Liver (tissue), 9 donors: Measurements from ENCODE around the gene SORBS2. TPM values are rescaled to one million over a fixed set of nuclear protein-coding genes. Genes with fewer than 3 reads are reported as not detected.

ENCODE experiments used
- DNase-seq: peaks from one replicate; pipeline ENCODE4 v3.0.0-alpha.2; 2017; ENCODE audit warnings: low spot score
- H3K27ac ChIP-seq, 2 donors: one replicate each; pipeline ENCODE4 v1.7.0; 2013; ENCODE audit warnings: inconsistent platforms in 2 of 2, low read length in 2 of 2, control low read depth in 1 of 2, low read depth in 1 of 2, mild to moderate bottlenecking in 1 of 2
- H3K27me3 ChIP-seq, 4 donors: one replicate each; pipeline versions ENCODE4 v1.6.1 to v1.7.0; 2013; ENCODE audit warnings: low read length in 3 of 4, inconsistent platforms in 1 of 4, mild to moderate bottlenecking in 1 of 4, moderate library complexity in 1 of 4; ENCODE audit not compliant: control insufficient read depth in 4 of 4, insufficient read depth in 4 of 4
- H3K36me3 ChIP-seq, 4 donors: one replicate each; pipeline versions ENCODE4 v1.6.1 to v1.7.0; 2013; ENCODE audit warnings: low read length in 3 of 4, mild to moderate bottlenecking in 3 of 4, low read depth in 1 of 4, moderate library complexity in 1 of 4; ENCODE audit not compliant: control insufficient read depth in 4 of 4, insufficient read depth in 3 of 4
- H3K4me1 ChIP-seq, 4 donors: one replicate each; pipeline versions ENCODE4 v1.6.1 to v1.7.0; 2013; ENCODE audit warnings: low read length in 3 of 4, mild to moderate bottlenecking in 3 of 4, moderate library complexity in 1 of 4; ENCODE audit not compliant: control insufficient read depth in 4 of 4, insufficient read depth in 4 of 4
- H3K4me3 ChIP-seq, 3 donors: one replicate each; pipeline versions ENCODE4 v1.6.1 to v1.7.0; 2013; ENCODE audit warnings: low read length in 3 of 3, control low read depth in 1 of 3, low read depth in 1 of 3, mild to moderate bottlenecking in 1 of 3
- H3K9ac ChIP-seq, 2 donors: one replicate each; pipeline ENCODE4 v1.7.0; 2013; ENCODE audit warnings: low read length in 2 of 2, mild to moderate bottlenecking in 2 of 2, moderate library complexity in 2 of 2, control low read depth in 1 of 2, low read depth in 1 of 2
- H3K9me3 ChIP-seq, 4 donors: one replicate each; pipeline versions ENCODE4 v1.6.1 to v1.7.0; 2013; ENCODE audit warnings: low read length in 3 of 4; ENCODE audit not compliant: control insufficient read depth in 4 of 4
- EGR1 ChIP-seq, 2 donors: IDR thresholded peaks; 2 replicates each; pipeline ENCODE4 v1.6.1; 2016 to 2018; ENCODE audit warnings: antibody characterized with exemption in 2 of 2, low read depth in 2 of 2
- FOXA1 ChIP-seq: IDR thresholded peaks from 2 replicates; pipeline ENCODE4 v1.6.1; 2016; ENCODE audit warnings: antibody characterized with exemption
- FOXA2 ChIP-seq: IDR thresholded peaks from 2 replicates; pipeline ENCODE4 v1.6.1; 2016; ENCODE audit warnings: antibody characterized with exemption
- GABPA ChIP-seq, 2 donors: IDR thresholded peaks in 1 of 2; conservative IDR thresholded peaks in 1 of 2; 2 replicates each; pipeline ENCODE4 v1.6.1; 2016; ENCODE audit warnings: antibody characterized with exemption in 2 of 2, mild to moderate bottlenecking in 1 of 2, moderate library complexity in 1 of 2
- HNF4A ChIP-seq, 2 donors: conservative IDR thresholded peaks; 2 replicates each; pipeline ENCODE4 v1.6.1; 2016; ENCODE audit warnings: antibody characterized with exemption in 2 of 2, mild to moderate bottlenecking in 2 of 2
- HNF4G ChIP-seq: IDR thresholded peaks from 2 replicates; pipeline ENCODE4 v1.6.1; 2016; ENCODE audit warnings: antibody characterized with exemption
- JUND ChIP-seq, 2 donors: IDR thresholded peaks; 2 replicates each; pipeline ENCODE4 v1.6.1; 2016; ENCODE audit warnings: antibody characterized with exemption in 2 of 2
- NR2F2 ChIP-seq: IDR thresholded peaks from 2 replicates; pipeline ENCODE4 v1.6.1; 2016; ENCODE audit warnings: antibody characterized with exemption
- RAD21 ChIP-seq, 2 donors: IDR thresholded peaks; 2 replicates each; pipeline ENCODE4 v1.6.1; 2016; ENCODE audit warnings: antibody characterized with exemption in 2 of 2, mild to moderate bottlenecking in 2 of 2
- RXRA ChIP-seq, 2 donors: IDR thresholded peaks; 2 replicates each; pipeline ENCODE4 v1.6.1; 2017 to 2018; ENCODE audit warnings: antibody characterized with exemption in 2 of 2, mild to moderate bottlenecking in 1 of 2
- SP1 ChIP-seq: IDR thresholded peaks from 2 replicates; pipeline ENCODE4 v1.6.1; 2018; ENCODE audit warnings: antibody characterized with exemption, mild to moderate bottlenecking
- TAF1 ChIP-seq: conservative IDR thresholded peaks from 2 replicates; pipeline ENCODE4 v1.6.1; 2016; ENCODE audit warnings: antibody characterized with exemption, mild to moderate bottlenecking
- YY1 ChIP-seq: IDR thresholded peaks from 2 replicates; pipeline ENCODE4 v1.6.1; 2016; ENCODE audit warnings: antibody characterized with exemption, mild to moderate bottlenecking
- WGBS: extraction: QIAGEN DNeasy Blood & Tissue Kit; methylation state at CpG from one replicate; pipeline ENCODE4 v1.1.7; 2013; 5-methylcytosine and 5-hydroxymethylcytosine counted together
- polyA plus RNA-seq, 2 donors: library from polyadenylated mRNA; stranded (reverse) in 1 of 2; unstranded in 1 of 2; fragments of 200-250 nt in 1 of 2; fragments of >200 nt in 1 of 2; fragmentation: Nextera tagmentation in 1 of 2; extraction: Ambion mirVana in 1 of 2; gene quantifications; one replicate each; pipeline versions ENCODE4 v1.2.1 to v1.2.3, GENCODE V29; 2013 to 2015
- total RNA-seq, 2 donors: library from RNA; depleted of rRNA; stranded (reverse); fragments of >200 nt; gene quantifications; one replicate each; pipeline ENCODE4 v1.2.3, GENCODE V29; 2014
- TF ChIP-seq, protein P1 (sequence below): IDR thresholded peaks from 2 replicates; pipeline ENCODE4 v1.6.1; 2016; ENCODE audit warnings: antibody characterized with exemption
- TF ChIP-seq, protein P2 (sequence below): IDR thresholded peaks from 2 replicates; pipeline ENCODE4 v1.6.1; 2016; ENCODE audit warnings: antibody characterized with exemption
- TF ChIP-seq, protein P3 (sequence below): IDR thresholded peaks from 2 replicates; pipeline ENCODE4 v1.6.1; 2016; ENCODE audit warnings: antibody characterized with exemption
- TF ChIP-seq, protein P4 (sequence below): fragments of 150-350 bp; IDR thresholded peaks from 2 replicates; pipeline ENCODE4 v1.5.1; 2017; ENCODE audit warnings: improper control_type of control experiment, low read depth, low read length; ENCODE audit not compliant: missing input control
- TF ChIP-seq, protein P5 (sequence below): IDR thresholded peaks from 2 replicates; pipeline ENCODE4 v1.6.1; 2016; ENCODE audit warnings: antibody characterized with exemption, mild to moderate bottlenecking
- donor health status: healthy.
- donor health status: healthy.
- donor health status: healthy.
- donor health status: healthy.
- donor health status: healthy.

SORBS2 gene
- total and polyA plus RNA-seq, 4 donors: 23.3 to 136 (median 59.6) TPM

DNA sequence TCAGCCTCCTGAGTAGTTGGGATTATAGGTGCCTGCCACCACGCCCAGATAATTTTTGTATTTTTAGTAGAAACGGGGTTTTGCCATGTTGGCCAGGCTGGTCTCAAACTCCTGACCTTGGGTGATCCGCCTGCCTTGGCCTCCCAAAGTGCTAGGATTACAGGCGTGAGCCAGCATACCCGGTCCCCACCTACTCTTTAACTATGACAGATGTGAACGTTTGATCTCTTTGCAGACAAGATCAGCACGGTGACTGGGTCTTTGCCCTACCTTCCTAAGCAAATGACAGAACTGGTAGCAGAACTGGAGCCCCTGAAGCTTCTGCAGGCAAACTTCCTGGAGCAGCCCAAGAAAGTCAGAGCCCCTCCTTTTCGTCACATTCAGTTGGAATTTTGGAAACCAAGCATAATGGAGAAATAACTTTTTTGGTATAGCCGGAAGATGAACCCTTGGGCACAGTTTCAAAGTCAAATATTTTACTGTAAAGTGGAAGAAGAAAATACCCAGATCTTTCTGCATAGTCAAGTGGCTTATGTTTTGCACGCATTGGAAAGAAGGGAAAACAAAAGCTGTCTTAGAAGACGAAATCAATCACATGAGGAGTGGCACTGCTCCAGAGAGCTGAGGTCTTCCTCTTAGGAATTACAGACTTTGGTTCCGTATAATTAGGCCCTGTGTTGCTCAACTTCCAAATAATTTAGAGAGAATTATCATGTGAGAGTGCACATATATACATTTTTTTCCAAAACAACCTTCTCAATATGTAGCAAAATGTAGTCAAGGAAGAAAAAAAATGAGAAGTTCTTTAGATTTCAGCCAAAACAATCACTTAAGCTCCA is 90.6 kb downstream of the SORBS2 start:
- no peak for DNase-seq

More for the DNA sequence above, 90.6 kb downstream of the SORBS2 start:
- Histone ChIP-seq H3K27ac (peak overlapping the region; percentile 89 to 94), H3K36me3 (no peaks in the 10 kb centered on the region), H3K9me3 (no peaks in the 10 kb centered on the region), H3K27me3 (no peaks in the 10 kb centered on the region), H3K9ac (peak overlapping the region in 1 of 2 donors; percentile 91), H3K4me1 (peaks cover 9 to 77% (median 33%) of the 10 kb centered on the region in 4 donors), H3K4me3 (no peak overlapping the region)
- WGBS: 30% methylated on average over 12 of the region's 12 CpGs
- TF ChIP-seq EGR1 (IDR thresholded peaks at IDR 0.05; ENCODE audit: low read depth in 2 of 2) (no peak), YY1 (no peak), RAD21 (IDR thresholded peaks at IDR 0.05) (no peak), RXRA (IDR thresholded peaks at IDR 0.05) (no peak), GABPA (IDR thresholded peaks at IDR 0.05 in 1 of 2, conservative IDR thresholded peaks at IDR 0.05 in 1 of 2) (no peak), FOXA2 (no peak), NR2F2 (no peak), HNF4G (no peak), TAF1 (no peak), JUND (IDR thresholded peaks at IDR 0.05) (no peak), FOXA1 (no peak), SP1 (no peak), HNF4A (conservative IDR thresholded peaks at IDR 0.05) (no peak)
- TF ChIP-seq, protein P1, sequence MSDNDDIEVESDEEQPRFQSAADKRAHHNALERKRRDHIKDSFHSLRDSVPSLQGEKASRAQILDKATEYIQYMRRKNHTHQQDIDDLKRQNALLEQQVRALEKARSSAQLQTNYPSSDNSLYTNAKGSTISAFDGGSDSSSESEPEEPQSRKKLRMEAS: no peak
- TF ChIP-seq, protein P2, sequence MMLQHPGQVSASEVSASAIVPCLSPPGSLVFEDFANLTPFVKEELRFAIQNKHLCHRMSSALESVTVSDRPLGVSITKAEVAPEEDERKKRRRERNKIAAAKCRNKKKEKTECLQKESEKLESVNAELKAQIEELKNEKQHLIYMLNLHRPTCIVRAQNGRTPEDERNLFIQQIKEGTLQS: no peak
- TF ChIP-seq, protein P3, sequence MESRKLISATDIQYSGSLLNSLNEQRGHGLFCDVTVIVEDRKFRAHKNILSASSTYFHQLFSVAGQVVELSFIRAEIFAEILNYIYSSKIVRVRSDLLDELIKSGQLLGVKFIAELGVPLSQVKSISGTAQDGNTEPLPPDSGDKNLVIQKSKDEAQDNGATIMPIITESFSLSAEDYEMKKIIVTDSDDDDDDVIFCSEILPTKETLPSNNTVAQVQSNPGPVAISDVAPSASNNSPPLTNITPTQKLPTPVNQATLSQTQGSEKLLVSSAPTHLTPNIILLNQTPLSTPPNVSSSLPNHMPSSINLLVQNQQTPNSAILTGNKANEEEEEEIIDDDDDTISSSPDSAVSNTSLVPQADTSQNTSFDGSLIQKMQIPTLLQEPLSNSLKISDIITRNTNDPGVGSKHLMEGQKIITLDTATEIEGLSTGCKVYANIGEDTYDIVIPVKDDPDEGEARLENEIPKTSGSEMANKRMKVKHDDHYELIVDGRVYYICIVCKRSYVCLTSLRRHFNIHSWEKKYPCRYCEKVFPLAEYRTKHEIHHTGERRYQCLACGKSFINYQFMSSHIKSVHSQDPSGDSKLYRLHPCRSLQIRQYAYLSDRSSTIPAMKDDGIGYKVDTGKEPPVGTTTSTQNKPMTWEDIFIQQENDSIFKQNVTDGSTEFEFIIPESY: no peak
- TF ChIP-seq, protein P4, sequence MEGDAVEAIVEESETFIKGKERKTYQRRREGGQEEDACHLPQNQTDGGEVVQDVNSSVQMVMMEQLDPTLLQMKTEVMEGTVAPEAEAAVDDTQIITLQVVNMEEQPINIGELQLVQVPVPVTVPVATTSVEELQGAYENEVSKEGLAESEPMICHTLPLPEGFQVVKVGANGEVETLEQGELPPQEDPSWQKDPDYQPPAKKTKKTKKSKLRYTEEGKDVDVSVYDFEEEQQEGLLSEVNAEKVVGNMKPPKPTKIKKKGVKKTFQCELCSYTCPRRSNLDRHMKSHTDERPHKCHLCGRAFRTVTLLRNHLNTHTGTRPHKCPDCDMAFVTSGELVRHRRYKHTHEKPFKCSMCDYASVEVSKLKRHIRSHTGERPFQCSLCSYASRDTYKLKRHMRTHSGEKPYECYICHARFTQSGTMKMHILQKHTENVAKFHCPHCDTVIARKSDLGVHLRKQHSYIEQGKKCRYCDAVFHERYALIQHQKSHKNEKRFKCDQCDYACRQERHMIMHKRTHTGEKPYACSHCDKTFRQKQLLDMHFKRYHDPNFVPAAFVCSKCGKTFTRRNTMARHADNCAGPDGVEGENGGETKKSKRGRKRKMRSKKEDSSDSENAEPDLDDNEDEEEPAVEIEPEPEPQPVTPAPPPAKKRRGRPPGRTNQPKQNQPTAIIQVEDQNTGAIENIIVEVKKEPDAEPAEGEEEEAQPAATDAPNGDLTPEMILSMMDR: no peak
- TF ChIP-seq, protein P5, sequence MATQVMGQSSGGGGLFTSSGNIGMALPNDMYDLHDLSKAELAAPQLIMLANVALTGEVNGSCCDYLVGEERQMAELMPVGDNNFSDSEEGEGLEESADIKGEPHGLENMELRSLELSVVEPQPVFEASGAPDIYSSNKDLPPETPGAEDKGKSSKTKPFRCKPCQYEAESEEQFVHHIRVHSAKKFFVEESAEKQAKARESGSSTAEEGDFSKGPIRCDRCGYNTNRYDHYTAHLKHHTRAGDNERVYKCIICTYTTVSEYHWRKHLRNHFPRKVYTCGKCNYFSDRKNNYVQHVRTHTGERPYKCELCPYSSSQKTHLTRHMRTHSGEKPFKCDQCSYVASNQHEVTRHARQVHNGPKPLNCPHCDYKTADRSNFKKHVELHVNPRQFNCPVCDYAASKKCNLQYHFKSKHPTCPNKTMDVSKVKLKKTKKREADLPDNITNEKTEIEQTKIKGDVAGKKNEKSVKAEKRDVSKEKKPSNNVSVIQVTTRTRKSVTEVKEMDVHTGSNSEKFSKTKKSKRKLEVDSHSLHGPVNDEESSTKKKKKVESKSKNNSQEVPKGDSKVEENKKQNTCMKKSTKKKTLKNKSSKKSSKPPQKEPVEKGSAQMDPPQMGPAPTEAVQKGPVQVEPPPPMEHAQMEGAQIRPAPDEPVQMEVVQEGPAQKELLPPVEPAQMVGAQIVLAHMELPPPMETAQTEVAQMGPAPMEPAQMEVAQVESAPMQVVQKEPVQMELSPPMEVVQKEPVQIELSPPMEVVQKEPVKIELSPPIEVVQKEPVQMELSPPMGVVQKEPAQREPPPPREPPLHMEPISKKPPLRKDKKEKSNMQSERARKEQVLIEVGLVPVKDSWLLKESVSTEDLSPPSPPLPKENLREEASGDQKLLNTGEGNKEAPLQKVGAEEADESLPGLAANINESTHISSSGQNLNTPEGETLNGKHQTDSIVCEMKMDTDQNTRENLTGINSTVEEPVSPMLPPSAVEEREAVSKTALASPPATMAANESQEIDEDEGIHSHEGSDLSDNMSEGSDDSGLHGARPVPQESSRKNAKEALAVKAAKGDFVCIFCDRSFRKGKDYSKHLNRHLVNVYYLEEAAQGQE: no peak
